Hematopoietic multipotent progenitor cell treated with erythropoietin and hydrocortisone succinate and interleukin-3 and kit ligand, for 15 days (in vitro differentiated cells): ENCODE results near the gene RBMS3.
"Not testable (repeated sequence)": the region's sequence is repeated elsewhere in the genome, so short reads cannot be mapped to it uniquely, and the experiment has no call there.

Experiments
- DNase-seq: peaks from one replicate; pipeline ENCODE4 v3.0.0-alpha.2; 2015; ENCODE audit warnings: low spot score

RBMS3 gene

DNA sequence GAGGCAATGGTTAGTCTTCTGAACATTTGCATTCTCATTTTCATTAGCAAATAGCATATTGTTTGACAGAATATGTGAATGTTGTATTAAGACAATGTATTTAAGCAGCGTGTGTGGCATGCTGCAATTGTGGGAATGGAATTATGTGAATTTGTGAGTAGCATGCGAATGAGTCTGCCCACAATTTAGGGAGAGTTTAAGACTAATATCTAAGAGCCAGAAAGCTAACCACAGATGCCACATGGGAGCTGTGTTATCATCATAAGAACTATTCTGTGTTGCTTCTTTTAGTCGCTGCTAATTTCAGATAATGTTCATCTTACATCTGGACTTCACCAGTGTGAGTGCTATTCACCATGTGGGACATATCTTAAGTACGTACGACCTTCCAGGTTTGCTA is 494.5 kb downstream of the RBMS3 start:
- DNase-seq, result no peak

DNA sequence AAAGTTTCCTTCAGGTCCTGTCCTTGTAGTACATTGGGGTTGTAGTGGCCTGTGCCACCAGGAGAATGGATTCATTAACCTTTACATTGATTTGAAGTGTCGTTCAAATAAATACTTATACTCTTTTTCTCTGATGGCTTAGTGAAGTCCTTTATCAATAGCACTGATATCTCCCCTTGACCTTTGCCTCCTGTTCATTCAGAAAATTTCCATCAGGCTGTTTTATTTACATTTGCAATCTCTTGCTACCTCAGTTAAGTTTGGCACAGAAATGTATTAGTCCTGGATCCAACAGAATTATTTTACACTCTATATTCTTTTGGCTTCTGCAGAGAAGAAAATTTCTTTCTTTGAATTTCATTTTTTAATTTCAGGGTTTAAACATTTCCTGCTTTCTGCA is 497.0 kb downstream of the RBMS3 start:
- no peak for DNase-seq

DNA sequence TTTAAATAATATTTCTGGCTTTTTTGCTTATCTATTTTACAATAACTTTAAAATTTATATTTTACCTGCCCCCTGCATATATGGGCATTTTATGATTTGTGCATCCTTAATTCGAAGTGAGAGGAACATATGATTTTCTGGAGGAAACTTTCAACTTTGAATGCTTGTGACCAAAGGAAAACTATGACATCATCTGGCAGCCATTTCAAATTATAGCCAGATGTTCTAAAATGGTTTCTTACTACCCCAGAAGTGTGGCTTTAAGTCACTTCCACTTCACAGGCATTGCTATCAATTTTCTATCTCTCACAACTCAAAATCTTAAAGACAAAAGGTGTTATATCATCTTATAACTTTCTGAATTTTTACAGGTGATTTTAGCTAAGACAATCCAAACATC is 508.8 kb downstream of the RBMS3 start:
- DNase-seq, result no peak

DNA sequence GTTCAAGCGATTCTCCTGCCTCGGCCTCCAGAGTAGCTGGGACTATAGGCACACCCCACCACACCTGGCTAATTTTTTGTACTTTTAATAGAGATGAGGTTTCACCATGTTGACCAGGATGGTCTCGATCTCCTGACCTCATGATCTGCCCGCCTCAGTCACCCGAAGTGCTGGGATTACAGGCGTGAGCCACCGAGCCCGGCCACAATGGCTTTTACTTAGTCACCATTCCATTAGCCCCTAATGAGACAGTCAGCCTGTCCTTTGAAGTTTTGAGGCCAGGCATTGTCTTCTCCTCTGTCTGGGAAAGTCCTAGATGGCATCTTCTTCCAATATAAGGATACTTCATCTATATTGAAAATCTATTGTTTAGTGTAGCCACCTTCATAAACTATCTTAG is 515.9 kb downstream of the RBMS3 start:
- DNase-seq, result no peak

DNA sequence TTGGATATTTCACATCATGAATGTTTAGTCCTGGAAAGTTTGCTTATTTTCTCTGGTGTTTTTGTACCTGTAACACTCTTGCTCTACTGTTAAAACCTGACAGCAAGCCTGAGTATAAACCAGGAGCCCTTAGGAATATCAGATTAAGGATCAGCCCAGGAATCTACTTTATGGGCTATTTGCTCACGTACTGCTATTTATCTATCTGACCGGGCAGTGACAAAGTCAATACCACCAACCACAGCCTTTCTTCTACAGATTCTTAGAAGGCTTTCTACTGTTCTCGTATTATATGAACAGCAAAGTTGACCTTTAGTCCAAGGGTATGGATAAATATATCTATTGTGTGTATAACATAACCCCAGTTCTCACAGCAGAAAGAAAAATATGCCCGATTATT is 521.2 kb downstream of the RBMS3 start:
- DNase-seq, result no peak

DNA sequence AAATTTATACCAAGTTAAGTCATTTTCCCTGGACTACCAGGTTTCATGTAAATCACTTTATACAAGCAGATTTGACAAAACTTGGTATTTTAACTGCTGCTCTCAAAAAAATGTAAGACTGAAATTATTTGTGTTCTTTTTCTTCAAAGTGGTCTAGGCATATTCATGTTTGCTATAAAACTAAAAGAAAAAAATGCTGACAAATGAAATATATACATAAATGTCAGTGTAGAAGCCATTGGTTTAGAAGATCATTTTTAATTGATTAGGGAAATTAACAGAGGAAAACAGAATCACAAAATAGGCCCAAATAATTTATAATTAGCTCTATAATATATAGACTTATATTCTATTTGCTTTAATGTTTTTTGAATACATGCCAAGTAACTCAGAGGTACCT is 523.2 kb downstream of the RBMS3 start:
- no peak for DNase-seq

DNA sequence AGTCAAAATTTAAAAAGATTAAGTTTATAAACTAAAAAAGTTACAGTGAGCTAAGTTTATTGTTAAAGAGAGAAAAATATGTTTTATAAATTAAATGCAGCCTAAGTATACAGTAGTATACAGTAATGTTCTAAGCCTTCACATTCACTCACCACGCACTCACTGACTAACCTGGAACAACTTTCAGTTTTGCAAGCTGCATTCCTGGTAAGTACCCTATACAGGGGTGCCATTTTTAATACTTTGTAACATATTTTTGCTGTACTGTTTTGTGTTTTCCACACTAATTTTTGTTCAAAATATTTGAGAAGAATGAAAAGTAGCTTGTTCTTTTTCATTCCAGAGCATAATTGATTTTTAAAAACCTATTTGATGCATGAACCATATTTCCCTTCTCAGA is 524.9 kb downstream of the RBMS3 start:
- DNase-seq, result no peak

DNA sequence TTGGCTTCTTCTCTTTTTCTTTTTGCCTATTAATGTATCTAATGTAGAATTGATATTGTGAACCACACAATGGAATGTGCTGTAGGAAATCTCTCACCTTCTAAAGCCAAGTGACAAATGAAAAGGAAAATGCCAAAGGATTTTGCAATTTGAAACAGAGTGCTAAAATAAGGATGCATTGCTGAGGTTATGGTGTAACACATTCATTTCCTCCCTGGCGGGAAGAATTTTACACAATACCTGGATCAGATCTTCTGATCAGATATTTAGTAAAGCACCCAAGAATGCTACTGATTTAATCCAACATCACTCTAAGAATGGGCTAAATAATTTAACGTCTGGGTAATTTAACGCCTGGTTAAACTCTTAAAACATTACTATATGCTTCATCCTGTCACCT is 527.5 kb downstream of the RBMS3 start:
- DNase-seq, result not testable (repeated sequence)

DNA sequence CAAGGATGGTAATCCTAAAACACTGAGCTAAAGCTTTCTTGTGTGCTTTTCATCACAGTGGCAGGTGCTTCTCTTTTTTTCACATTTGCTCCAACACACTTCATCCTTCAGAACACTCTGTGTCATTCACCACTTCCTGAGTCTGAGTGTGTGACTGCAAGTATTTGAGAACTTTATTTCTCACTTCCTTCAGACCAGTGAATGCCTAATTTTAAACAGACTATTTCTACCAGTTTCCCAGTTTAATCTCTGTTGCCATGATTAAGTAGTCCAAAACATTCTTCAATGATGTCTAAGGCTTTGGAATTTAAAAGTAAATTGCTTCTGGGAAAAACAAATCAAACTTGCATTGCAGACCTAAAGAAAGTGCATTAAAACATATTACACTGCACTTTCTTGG is 541.2 kb downstream of the RBMS3 start:
- DNase-seq, result no peak

DNA sequence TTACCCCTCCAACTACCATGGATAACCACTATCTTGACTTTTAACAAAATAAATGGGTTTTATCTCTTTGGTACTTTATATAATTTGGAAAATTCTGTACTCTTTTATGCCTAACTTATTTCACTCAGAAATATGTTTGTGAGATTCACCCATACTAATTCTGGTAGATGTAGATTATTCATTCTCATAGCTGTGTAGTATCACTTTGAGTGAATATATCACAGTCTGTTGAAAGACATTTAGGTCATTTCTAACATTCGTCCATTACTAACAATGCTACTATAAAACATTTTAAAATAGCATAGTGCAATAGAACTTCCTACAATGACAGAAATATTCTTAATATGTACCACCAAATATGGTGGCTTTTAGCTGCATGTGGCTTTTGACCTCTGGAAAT is 542.4 kb downstream of the RBMS3 start:
- no peak for DNase-seq

DNA sequence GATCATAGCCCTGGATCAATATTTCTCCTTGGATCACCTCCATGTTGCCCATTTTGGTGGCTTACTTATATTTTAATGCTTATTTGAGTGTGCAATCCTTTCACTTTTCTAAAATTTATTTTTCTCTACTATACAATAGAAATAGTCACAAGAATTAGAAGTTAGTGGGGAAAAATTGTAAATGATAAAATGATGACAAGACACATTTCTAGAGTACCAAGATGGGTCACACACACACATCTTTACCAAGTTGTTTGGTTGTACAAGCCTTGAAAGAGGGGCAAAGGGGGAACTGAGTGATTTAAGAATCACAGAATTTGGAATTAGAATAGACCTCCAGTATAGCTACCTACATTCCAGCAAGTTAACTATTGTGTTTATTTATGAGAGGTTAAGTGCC is 545.8 kb downstream of the RBMS3 start:
- no peak for DNase-seq

DNA sequence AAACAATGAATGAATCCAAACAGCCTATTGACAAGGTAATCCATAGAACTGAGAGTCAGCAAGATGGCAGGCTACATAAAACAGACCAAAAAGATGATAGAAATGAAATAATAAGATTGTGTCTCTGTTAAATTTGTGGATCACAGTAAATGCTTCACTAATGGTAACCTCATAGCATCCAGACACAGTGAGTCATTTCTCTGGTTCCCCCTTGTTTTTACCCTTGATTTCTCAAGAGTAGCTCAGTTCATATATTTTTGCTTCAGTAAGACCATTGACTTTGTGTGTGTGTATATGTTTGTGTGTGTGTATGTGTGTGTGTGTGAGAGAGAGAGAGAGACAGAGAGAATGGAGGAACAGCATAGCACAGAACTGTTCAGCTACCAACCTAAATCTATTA is 546.9 kb downstream of the RBMS3 start:
- no peak for DNase-seq

DNA sequence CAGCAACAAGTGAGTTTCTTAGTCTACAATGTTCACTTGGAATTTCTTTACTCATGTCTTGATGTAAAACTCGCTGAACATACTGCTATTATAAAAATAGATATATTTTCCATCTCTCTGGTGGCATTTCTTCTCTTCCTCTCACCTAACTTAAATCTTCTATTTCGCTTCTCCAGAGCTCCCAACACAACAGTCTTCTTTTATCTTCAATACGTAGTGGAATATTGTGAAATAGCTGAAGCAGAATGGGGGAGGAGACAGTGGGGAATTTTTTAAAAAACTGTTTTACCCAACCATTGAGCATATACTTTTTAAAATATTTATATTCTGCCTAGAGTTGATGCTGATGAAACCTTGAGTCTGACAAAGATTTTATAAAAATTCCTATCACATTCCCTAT is 548.5 kb downstream of the RBMS3 start:
- DNase-seq, result no peak

DNA sequence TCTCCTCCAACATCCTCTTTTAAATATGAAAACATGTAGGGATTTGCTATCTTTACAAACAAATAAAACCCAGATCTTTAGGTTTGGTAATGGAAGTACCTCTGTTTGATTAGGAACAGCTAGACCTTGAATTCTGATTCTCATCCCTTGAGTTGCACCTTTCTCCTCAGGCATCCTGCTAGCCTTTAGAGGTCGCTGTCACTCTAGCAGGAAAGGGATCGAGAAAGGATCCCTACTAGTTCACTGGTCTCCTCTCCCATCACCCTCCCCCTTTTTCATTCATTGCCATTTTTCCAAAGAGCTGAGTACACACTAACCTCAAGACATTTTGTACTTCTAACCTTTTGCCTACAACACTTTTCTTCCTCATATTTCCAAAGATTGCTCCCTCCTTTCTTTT is 569.8 kb downstream of the RBMS3 start:
- DNase-seq, result no peak

DNA sequence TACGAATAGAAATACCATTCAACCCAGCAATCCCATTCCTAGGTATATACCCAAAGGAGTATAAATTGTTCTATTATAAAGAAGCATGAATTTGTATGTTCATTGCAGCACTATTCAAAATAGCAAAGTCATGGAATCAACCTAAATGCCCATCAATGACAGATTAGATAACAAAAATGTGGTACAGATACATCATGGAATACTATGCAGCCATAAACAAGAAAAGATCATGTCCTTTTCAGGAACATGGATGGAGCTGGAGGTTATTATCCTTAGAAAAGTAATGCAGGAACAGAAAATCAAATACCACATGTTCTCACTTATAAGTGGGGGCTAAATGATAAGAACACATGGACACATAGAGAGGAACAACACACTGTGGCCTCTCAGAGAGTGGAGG is 571.9 kb downstream of the RBMS3 start:
- DNase-seq, result no peak

DNA sequence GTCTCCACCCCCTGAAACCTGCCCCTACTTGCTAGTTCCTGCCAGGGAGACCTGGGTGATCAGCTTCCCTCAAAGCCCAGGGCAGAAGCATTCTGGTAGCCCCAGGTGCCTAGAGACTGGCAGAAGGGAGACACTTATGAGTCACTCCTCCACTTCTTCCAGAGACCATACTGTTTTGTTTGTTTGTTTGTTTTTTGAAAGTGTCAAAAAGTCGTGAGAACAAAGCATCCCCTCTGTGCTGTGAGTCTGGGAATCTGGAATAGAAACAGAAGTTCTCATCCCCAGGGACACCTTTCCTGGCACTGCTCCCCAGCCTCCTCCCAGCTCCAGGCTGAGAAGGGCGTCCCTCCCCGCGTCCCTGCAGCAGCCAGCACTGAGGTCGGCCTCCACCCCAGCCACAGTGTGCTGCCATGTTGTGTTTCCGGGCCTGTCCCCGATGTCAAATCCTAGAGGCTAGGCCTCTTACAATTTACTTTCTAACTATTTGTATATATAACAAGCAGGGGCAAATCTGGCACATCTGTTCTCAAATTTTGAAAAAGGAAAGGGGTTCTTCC is 573.0 kb downstream of the RBMS3 start:
- DNase-seq, result no peak

DNA sequence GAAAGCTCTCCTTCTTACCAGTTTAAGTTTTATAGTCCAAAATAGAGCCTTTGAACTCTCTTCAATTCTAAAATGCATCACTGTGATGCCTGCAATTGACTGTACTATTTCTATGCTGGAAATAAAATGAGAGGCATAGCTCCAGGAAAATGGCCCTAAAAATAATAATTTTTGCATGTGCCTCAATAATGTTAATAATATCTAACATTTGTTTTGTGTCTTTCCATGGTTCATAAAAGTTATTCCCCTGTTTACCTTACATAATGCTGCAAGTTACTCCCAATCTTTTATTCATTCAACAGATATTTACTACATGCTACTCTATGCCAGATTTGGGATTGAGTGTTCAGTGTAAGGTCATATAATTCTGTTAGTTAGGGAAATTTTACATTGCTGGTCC is 574.0 kb downstream of the RBMS3 start:
- no peak for DNase-seq

DNA sequence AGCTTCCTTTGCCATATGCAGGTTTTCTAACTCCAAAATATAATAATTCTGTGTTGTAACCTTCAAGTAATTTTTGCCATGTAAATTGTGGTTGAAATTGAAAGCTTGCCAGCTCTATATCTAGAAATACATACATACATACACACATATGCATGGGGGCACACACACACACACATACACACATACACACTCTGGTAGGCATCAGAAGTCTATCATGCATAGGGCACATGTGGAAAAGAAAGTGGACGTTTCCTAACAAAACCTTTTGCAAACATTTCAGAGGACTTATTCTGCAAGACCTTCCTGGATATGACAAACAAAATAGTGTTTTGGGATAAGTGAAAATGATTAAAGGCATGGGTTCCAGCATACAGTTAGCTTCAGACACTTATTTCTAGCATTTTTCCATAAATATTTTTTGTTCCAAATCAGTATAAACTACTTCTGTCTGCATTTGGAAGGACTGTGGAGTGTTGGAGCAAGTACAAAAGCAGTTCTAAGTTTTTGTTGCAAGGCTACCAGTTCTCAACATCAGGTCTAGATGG is 578.9 kb downstream of the RBMS3 start:
- no peak for DNase-seq

DNA sequence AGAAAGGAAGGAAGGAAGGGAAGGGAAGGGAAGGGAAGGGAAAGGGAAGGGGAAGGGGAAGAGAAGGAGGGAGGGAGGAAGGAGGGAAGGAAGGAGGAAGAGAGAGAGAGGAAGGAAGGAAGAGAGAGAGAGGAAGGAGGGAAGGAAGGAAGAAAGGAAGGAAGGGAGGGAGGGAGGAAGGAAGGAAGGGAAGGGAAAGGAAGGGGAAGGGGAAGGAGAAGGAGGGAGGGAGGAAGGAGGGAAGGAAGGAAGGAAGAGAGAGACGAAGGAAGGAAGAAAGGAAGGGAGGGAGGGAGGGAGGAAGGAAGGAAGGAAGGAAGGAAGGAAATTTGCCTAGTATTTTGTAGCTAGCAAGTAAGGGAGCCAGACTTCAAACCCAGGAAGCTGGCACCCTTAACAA is 583.9 kb downstream of the RBMS3 start:
- no peak for DNase-seq

DNA sequence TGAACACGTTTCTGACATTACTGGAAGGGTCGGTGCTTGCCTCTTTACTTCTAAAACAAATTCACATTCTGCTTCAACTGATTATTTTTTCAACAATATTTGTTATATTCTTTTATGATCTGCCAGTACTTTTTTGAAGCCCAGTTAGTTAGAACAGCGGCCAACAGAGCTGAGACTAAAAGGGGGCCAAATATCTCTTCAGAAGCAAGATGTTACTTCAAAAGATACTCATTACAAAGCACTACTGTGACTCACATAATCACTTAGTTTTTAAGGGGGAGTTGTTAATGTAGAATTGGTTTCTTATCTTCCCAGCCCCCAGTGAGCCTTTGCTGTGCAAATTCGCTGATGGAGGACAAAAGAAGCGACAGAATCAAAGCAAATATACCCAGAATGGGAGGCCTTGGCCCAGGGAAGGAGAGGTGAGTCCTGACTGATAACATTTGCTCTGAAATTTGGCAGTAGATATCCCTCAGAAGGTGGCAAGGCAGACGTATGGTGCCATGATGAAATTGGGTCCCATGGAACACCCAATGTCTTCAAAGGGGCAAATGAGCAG is 587.8 kb downstream of the RBMS3 start:
- DNase-seq, result no peak

DNA sequence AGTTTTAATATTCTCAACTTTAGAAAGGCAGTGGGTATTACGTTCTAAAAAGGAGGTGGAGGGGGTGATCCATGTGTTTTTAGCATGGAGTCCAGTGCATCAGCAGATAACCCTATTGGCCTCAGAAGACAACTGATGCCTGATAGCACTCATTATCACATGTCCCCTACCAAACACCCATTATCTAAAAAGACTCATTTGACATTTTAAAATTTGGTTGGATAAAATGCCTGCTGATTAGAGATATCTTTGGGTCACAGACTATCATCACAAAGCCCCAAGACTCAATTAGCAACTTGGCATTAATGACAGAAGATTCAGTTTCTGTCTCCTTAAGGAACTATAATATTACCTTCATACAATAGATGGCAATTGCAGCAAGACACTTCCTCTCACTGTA is 589.3 kb downstream of the RBMS3 start:
- no peak for DNase-seq

DNA sequence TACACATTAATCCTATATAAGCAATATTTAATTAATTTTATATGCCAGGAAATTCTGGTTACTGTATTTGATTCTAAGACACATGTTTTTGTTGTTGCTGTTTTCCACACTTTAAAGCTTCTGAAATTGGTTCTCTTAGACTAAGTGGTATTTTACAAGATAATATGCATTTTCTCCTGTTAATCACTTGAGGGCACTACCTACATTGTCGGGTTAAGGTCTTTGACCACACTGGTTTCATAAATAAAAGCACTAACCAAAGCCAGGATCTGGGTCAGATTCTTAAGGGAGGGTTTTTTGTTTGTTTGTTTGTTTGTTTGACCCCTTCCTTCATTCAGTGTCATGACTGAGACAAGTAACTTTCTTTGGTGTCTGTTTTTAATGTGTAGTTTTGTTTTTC is 590.2 kb downstream of the RBMS3 start:
- no peak for DNase-seq

DNA sequence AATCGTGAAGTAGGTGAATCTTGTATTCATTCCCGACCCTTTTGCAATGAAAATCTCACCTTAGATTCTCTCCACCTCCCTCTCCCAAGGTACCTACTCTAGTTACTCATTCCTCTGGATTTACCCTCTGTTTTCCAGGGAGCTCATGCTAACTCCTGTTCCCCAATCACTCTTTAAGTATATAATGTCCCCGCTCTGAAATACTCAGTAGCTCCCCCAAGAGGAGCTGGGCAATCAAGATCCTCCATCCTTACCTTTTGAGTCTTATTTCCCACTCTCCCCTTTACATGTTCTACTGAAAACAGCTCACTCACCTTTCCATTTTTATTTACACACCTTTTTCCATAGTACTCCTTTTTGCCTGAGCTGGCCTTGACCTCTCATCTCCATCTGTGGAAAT is 599.9 kb downstream of the RBMS3 start:
- no peak for DNase-seq

DNA sequence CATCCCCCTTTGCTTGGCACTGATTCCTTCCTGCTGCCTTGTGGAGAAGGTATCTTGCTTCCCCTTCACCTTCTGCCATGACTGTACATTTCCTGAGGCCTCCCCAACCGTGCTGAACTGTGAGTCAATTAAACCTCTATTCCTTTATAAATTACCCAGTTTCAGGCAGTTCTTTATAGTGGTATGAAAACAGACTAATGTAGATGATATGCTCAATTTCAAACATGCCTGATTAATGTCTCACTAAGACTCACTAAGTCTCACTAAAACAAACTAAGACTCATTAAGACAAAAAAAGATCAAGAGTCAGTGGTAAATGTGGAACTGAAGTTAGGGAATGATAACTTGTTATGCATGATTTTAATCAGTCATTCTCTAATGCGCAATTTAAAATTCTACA is 606.6 kb downstream of the RBMS3 start:
- DNase-seq, result no peak

DNA sequence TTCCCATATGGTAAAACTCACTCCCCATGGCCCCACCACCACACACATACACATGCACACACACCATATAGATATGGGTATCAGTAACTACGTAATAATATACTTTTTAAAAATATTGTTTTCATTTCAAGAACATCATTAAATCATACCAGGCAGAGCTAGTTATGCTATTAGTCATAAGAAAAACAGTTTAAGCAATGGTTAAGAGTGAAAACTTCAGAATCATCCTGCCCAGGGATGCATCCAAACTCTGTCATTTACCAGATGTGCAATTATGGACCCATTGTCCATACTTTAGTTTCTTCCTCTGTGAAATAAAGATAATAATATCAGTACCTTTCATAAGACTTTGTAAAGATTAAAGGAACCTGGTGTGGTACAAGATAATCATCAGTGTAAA is 608.3 kb downstream of the RBMS3 start:
- no peak for DNase-seq
